OCI-LY1 (cell line): ENCODE data around the gene SAMD1.

Experiments
- EZH2 ChIP-seq: fragments of 200-600 bp; sonication (generic), shearing (Covaris generic); IDR thresholded peaks from 2 replicates; pipeline ENCODE4 v1.8.0; 2017; ENCODE audit warnings: borderline replicate concordance, mixed run types, mild to moderate bottlenecking, antibody characterized with exemption, low read length, moderate library complexity, mixed read lengths
- TF ChIP-seq, protein P1 (sequence below): fragments of 200-600 bp; sonication (generic), shearing (Covaris generic); IDR thresholded peaks from 2 replicates; pipeline ENCODE4 v1.5.1; 2017; ENCODE audit warnings: mild to moderate bottlenecking, antibody characterized with exemption, low read length, moderate library complexity, mixed read lengths

DNA sequence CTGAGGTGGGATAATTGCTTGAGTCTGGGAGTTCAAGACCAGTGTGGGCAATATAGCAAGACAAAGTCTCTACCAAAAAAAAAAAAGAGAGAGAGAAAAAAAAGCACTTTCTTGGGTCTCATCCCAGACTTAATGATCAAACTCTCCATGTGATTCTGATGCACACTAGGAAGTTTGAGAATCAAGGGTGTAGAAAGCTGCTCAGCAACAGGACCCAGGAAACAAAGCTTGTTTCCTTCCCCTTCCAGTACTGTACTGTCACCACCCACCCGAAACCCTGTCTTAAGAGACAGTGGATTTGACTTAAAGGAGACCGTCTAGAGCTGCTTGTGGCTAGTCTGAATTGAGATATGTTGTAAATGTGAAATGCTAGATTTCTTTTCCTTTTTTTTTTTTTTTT lies 12.1 kb downstream of the SAMD1 start:
- TF ChIP-seq EZH2, result no peak
- TF ChIP-seq, protein P1, sequence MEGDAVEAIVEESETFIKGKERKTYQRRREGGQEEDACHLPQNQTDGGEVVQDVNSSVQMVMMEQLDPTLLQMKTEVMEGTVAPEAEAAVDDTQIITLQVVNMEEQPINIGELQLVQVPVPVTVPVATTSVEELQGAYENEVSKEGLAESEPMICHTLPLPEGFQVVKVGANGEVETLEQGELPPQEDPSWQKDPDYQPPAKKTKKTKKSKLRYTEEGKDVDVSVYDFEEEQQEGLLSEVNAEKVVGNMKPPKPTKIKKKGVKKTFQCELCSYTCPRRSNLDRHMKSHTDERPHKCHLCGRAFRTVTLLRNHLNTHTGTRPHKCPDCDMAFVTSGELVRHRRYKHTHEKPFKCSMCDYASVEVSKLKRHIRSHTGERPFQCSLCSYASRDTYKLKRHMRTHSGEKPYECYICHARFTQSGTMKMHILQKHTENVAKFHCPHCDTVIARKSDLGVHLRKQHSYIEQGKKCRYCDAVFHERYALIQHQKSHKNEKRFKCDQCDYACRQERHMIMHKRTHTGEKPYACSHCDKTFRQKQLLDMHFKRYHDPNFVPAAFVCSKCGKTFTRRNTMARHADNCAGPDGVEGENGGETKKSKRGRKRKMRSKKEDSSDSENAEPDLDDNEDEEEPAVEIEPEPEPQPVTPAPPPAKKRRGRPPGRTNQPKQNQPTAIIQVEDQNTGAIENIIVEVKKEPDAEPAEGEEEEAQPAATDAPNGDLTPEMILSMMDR, result no peak
